T1000 (cell line): ENCODE measurements around the gene UBE2O.
A peak's percentile ranks its signal among the peaks of the same experiment; 100 is the strongest.
"Not testable (repeated sequence)": the region's sequence is repeated elsewhere in the genome, so short reads cannot be mapped to it uniquely, and the experiment has no call there.

Experiments
- DNase-seq: peaks from one replicate; lab custom pipeline; 2025; ENCODE audit warnings: mixed read lengths; lab: John Stamatoyannopoulos, UW

UBE2O gene

GRCh38 chr17:76370261-76370993 is 82.5 kb downstream of the UBE2O start:
- DNase-seq = peak; percentile 73

GRCh38 chr17:76369804-76370203 is 83.1 kb downstream of the UBE2O start:
- DNase-seq = no peak

GRCh38 chr17:76369379-76369778 is 83.6 kb downstream of the UBE2O start:
- no peak for DNase-seq

GRCh38 chr17:76368545-76368944 is 84.4 kb downstream of the UBE2O start:
- DNase-seq = no peak

- no peak for DNase-seq
Measured at GRCh38 chr17:76367642-76368041, 85.3 kb downstream of the UBE2O start.

- no peak for DNase-seq
Measured at GRCh38 chr17:76366247-76366646, 86.7 kb downstream of the UBE2O start.

- DNase-seq = no peak
Measured at GRCh38 chr17:76365256-76365903, 87.6 kb downstream of the UBE2O start.

GRCh38 chr17:76363107-76363842 is 89.7 kb downstream of the UBE2O start:
- DNase-seq = no peak

GRCh38 chr17:76360461-76360860 is 92.5 kb downstream of the UBE2O start:
- DNase-seq = no peak

GRCh38 chr17:76359776-76360175 is 93.2 kb downstream of the UBE2O start:
- DNase-seq = not testable (repeated sequence)

GRCh38 chr17:76359375-76359774 is 93.6 kb downstream of the UBE2O start:
- no peak for DNase-seq

GRCh38 chr17:76357597-76358158 is 95.3 kb downstream of the UBE2O start:
- no peak for DNase-seq

GRCh38 chr17:76356803-76357456 is 96.0 kb downstream of the UBE2O start:
- no peak for DNase-seq

- no peak for DNase-seq
Measured at GRCh38 chr17:76354747-76355310, 98.1 kb downstream of the UBE2O start.

GRCh38 chr17:76354317-76354729 is 98.6 kb downstream of the UBE2O start:
- no peak for DNase-seq

GRCh38 chr17:76353599-76354316 is 99.2 kb downstream of the UBE2O start, which contains the start of gene PRPSAP1:
PRPSAP1 (minus strand) TSS chr17:76353916; CDS start chr17:76353703, 213 bp downstream.
- peak; percentile 96 for DNase-seq

- no peak for DNase-seq
Measured at GRCh38 chr17:76353004-76353598, 99.9 kb downstream of the UBE2O start.

- DNase-seq = no peak
Measured at GRCh38 chr17:76351526-76352071, 101.4 kb downstream of the UBE2O start.

- DNase-seq = no peak
Measured at GRCh38 chr17:76350463-76350862, 102.5 kb downstream of the UBE2O start.

- not testable (repeated sequence) for DNase-seq
Measured at GRCh38 chr17:76346936-76347335, 106.0 kb downstream of the UBE2O start.
